CD4-positive, alpha-beta T cell treated with Interleukin-4 for 1 hour (primary cell): ENCODE measurements around the gene DOHH.

Source experiments
- DNase-seq, 2 donors: peaks; one replicate each; pipeline ENCODE4 v3.0.0-alpha.2; 2020 to 2022

The DOHH gene

GRCh38 chr19:3499738-3500428, 591 bp downstream of the DOHH start:
- no peak for DNase-seq

DNA sequence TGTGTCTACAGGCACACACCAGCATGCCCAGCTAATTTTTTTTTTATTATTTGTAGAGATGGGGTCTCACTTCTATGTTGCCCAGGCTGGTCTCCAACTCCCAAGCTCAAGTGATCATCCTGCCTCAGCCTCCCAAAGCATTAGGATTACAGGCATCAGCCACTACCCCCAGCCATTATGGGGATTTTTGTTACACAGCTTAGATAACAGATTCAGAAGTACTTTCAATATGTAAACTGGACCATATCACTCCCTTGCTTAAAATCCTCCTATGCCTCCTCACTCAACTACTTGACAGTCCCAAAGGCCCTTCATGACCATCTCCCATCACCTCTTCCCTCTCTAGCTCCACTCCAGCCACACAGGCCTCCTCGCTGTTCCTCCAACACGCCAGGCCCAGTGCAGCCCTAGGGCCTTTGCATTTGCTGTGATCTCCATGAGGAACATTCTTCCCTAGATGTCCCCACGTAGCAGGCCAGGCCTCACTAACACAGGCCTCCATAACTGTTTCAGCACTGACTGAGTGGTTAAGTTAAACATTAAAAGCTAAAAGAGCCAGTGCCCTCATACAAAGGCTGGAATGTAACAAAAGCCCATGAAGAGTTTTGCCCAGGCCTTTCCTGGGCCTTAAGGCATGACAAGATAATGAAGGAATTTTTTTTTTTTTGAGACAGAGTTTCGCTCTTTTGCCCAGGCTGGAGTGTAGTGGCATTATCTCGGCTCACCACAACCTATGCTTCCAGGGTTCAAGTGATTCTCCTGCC, 2.5 kb downstream of the DOHH start:
- no peak for DNase-seq

DNA sequence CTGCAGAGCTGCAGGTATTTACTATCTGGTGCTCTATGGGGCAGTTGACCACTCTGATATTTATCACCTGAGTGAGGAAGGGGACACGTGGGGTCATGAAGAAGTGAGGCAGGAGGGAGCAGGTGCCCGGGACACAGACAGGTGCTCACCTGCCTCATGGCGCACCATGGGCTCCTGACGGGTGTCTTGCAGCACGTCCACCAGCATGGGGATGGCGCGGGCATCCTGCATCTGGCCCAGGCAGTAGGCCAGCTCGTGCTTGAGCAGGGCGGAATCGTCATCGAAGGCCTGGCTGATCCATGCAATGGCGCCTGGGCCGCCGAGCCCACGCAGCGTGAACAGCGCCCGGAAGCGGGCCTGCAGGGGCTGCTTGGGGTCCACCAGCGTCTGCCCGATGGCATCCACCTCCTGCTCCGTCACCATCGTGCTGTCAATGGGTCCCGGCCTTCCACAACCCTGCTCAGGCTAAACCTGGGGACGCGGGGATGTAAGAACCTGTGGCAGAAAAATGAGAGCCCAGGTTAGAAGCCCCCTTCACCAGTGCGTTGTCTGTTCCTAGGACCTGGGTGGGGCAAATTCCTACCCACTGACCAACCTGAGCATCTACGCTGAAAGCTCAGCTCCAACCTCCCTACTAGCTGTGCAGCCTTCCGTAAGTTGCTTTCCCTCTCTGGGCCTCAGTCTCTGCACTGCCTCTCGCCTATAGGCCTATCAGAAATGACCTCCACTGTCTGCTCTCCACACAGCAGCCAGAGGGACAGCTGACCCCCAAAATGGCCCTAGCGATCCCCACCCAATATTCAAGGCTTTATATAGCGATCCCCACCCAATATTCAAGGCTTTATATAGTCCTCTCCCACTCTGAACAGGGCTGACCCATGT, 3.8 kb downstream of the DOHH start:
- DNase-seq = no peak

GRCh38 chr19:3494559-3494958, 5.9 kb downstream of the DOHH start:
- peak; percentile 35 to 62 for DNase-seq

GRCh38 chr19:3494051-3494450, 6.4 kb downstream of the DOHH start:
- peak in 1 of 2 donors; percentile 41 for DNase-seq

DNA sequence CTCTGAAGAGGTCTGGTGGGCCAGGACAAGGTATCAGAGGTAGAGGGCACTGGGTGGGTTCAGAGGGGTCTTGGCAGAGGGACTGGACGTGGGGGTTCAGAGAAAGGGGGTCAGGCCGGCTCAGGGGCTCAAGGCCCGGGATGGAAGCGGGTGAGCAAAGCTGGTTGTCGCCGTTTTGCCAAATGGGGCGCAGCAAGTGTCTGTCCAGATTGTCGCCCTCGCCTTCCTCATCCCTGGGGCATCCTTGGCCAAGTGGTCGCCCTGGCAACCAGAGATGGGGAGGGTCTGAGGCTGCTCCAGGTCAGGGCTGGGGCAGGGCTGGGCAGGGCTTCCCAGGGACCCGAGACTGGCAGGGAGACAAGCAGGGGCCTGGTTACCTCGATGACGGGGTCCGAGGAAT, 6.8 kb downstream of the DOHH start:
- DNase-seq = no peak

- DNase-seq = no peak
Observed at GRCh38 chr19:3492919-3493318, 7.6 kb downstream of the DOHH start.

- DNase-seq = no peak
Observed at GRCh38 chr19:3492131-3492839, 8.2 kb downstream of the DOHH start.

DNA sequence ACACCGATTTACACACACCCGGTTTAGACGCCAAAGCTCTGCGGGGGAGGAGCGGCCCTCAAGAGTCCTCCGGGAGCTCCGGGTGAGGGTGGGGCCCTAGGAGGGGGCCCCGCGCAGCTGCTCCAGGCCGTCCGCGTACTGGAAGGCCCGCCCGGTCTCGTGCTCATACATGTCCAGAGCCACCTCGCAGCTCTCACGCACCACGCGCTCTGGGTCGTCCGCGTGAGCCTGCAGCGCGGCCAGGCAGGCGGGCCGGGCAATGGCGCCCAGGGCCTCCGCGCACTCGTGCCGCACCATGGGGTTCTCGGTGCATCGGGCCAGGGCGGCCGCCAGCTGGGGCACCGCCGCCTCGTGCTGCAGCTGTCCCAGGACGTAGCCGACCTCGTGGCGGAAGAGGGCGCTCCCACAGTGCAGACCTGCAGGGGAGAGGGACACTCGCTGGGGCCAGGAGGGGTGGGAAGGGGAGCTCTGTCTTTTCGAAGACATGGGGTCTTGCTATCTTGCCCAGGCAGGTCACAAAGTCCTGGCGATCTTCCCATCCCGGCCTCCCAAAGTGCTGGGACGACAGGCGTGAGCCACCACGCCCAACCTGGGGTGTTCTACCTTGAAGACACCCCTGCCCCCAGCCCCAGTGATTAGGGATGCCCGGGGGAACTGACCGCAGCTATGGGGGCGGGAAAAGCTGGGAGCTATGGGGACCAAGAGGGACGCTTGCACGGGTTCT, 8.9 kb downstream of the DOHH start:
- no peak for DNase-seq

GRCh38 chr19:3483226-3483628, 17.2 kb downstream of the DOHH start, which contains the start of gene SMIM44:
Gene SMIM44 (minus strand): TSS chr19:3483441. CDS start chr19:3483403, 38 bp downstream.
- DNase-seq = no peak

- no peak for DNase-seq
Observed at GRCh38 chr19:3482507-3483225, 17.8 kb downstream of the DOHH start.

- DNase-seq = no peak
Observed at GRCh38 chr19:3481241-3482090, 19.0 kb downstream of the DOHH start.

- no peak for DNase-seq
Observed at GRCh38 chr19:3480383-3481091, 19.9 kb downstream of the DOHH start, which contains the start of gene SMIM24. Gene SMIM24 (minus strand): TSS chr19:3480525. CDS start chr19:3480463, 62 bp downstream.

GRCh38 chr19:3479834-3480215, 20.6 kb downstream of the DOHH start:
- DNase-seq = peak; percentile 35 to 42

GRCh38 chr19:3479177-3479833, 21.2 kb downstream of the DOHH start:
- peak; percentile 70 to 79 for DNase-seq

DNA sequence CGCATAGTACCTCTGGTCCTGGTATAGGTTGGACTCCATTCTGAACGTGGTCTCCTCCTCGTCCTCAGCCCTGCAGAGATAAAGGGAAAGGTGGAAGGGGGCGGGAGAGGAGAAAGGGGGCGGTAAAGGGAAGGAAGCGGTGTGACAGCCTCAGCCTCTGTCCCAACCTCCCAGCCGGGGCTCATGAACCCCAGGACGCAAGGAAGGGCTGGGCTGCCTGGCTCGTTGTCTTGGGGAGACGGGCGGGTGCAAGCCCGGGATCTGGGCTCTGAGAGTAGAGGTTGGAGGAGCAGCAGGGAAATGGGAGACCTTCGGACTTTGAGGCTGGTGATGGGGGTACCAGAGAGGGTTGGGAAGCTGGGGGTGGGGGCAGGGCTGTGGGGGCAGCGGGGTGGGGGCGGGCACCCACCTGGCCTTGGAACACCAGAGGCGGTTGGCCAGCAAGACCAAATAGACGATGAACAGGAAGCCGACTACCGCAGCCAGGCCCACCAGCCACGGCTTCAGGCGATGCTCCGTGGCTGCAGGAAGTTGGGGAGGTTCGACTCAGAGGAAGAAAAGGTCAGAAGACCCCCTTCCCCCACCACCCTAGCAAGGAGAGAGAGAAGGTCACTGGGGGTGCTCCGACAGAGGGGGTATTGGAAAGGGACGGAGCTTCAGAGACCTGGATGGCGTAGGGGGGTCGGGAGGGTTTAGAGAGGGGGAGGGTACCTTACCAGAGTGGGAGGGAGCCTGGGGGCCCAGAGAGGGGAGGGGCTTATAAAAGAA, 21.9 kb downstream of the DOHH start:
- peak; percentile 14 to 17 for DNase-seq

- DNase-seq = no peak
Observed at GRCh38 chr19:3477951-3478350, 22.5 kb downstream of the DOHH start.

DNA sequence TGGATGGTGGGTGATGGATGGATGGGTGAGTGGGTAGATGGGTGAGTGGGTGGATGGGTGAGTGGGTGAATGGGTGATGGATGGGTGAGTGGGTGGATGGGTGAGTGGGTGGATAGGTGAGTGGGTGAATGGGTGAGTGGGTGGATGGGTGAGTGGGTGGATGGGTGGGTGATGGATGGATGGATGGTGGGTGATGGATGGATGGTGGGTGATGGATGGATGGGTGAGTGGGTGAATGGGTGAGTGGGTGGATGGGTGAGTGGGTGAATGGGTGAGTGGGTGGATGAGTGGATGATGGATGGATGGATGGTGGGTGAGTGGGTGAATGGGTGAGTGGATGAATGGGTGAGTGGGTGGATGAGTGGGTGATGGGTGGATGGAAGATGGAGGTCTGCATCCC, 23.0 kb downstream of the DOHH start:
- no peak for DNase-seq
